Measurements from ENCODE around the gene ABCB9. TPM values are rescaled to one million over a fixed set of nuclear protein-coding genes. Genes with fewer than 3 reads are reported as not detected.
"Not testable (repeated sequence)": the region's sequence is repeated elsewhere in the genome, so short reads cannot be mapped to it uniquely, and the experiment has no call there.

Gene ABCB9
- total RNA-seq, 1 donor from 2014 or later = 1.2 TPM

- ATAC-seq = no peak
- DNase-seq (ENCODE audit: low spot score) = no peak
Measured at GRCh38 chr12:122903693-122904034, 62.6 kb downstream of the ABCB9 start.

GRCh38 chr12:122902854-122903692 lies 63.2 kb downstream of the ABCB9 start:
- DNase-seq (ENCODE audit: low spot score) (no peak), ATAC-seq (peak; percentile 31)

- no peak for ATAC-seq
- DNase-seq (ENCODE audit: low spot score) = no peak
Measured at GRCh38 chr12:122899887-122900286, 66.4 kb downstream of the ABCB9 start.

GRCh38 chr12:122896662-122897061 lies 69.6 kb downstream of the ABCB9 start:
- ATAC-seq = no peak
- DNase-seq (ENCODE audit: low spot score) = no peak

- ATAC-seq (peak; percentile 82), DNase-seq (ENCODE audit: low spot score) (peak; percentile 79)
Measured at GRCh38 chr12:122895704-122896636, 70.3 kb downstream of the ABCB9 start, which contains the start of gene VPS37B. Gene VPS37B (minus strand): TSS chr12:122896124. CDS start chr12:122896062, 62 bp downstream.

- DNase-seq (ENCODE audit: low spot score) = peak; percentile 43
- peak; percentile 7 for ATAC-seq
Measured at GRCh38 chr12:122895320-122895703, 71.0 kb downstream of the ABCB9 start.

GRCh38 chr12:122894193-122895121 lies 71.8 kb downstream of the ABCB9 start:
- ATAC-seq (no peak), DNase-seq (ENCODE audit: low spot score) (peak; percentile 45)

- DNase-seq (ENCODE audit: low spot score) (peak; percentile 69), ATAC-seq (peak; percentile 34)
Measured at GRCh38 chr12:122893208-122894153, 72.8 kb downstream of the ABCB9 start.

- DNase-seq (ENCODE audit: low spot score) = peak; percentile 42
- ATAC-seq = not testable (repeated sequence)
Measured at GRCh38 chr12:122892724-122893123, 73.5 kb downstream of the ABCB9 start.

GRCh38 chr12:122891661-122892525 lies 74.4 kb downstream of the ABCB9 start:
- DNase-seq (ENCODE audit: low spot score) (peak; percentile 31), ATAC-seq (no peak)

GRCh38 chr12:122889761-122890520 lies 76.3 kb downstream of the ABCB9 start:
- DNase-seq (ENCODE audit: low spot score) = peak; percentile 41
- ATAC-seq = no peak

- DNase-seq (ENCODE audit: low spot score) (peak; percentile 76), ATAC-seq (peak; percentile 83)
Measured at GRCh38 chr12:122888232-122888752, 78.0 kb downstream of the ABCB9 start.

GRCh38 chr12:122887819-122888212 lies 78.4 kb downstream of the ABCB9 start:
- peak; percentile 32 for DNase-seq (ENCODE audit: low spot score)
- ATAC-seq = no peak

GRCh38 chr12:122886851-122887818 lies 79.1 kb downstream of the ABCB9 start:
- peak; percentile 42 for DNase-seq (ENCODE audit: low spot score)
- no peak for ATAC-seq

GRCh38 chr12:122886161-122886560 lies 80.1 kb downstream of the ABCB9 start:
- ATAC-seq (no peak), DNase-seq (ENCODE audit: low spot score) (peak; percentile 32)

- DNase-seq (ENCODE audit: low spot score) = no peak
- no peak for ATAC-seq
Measured at GRCh38 chr12:122884860-122885259, 81.4 kb downstream of the ABCB9 start.
